A673 (cell line): ENCODE data around the gene MID1. TPM values are rescaled to one million over a fixed set of nuclear protein-coding genes. Genes with fewer than 3 reads are reported as not detected.

Source experiments
- BruUV-seq: library from RNA; stranded (reverse); fragments of 400-500 nt; replicated peaks from 2 replicates; lab custom pipeline; 2021; lab: Mats Ljungman, UMichigan
- CTCF ChIA-PET: fragments of 300-600 bp; sonication (Branson Sonifier 250); formaldehyde crosslinking; loops from one replicate; lab custom pipeline; 2022; ENCODE audit warnings: antibody characterized with exemption; lab: Charles Lee
- POLR2A ChIA-PET: fragments of 300-600 bp; sonication (Branson Sonifier 250); formaldehyde crosslinking; loops from one replicate; lab custom pipeline; 2022; ENCODE audit warnings: antibody characterized with exemption; ENCODE audit not compliant: low non-redundant PET; lab: Charles Lee
- DNase-seq: peaks from one replicate; pipeline ENCODE4 v3.0.0-alpha.2; 2015; ENCODE audit warnings: low spot score
- H3K27ac ChIP-seq: fragments of 200-600 bp; sonication (generic); 2 replicates; pipeline ENCODE4 v1.5.1; 2016; ENCODE audit warnings: mixed run types, low read depth, mild to moderate bottlenecking, mixed read lengths, antibody characterized with exemption, low read length; ENCODE audit not compliant: poor library complexity, severe bottlenecking
- H3K27me3 ChIP-seq: fragments of 200-600 bp; sonication (generic); replicated peaks from 2 replicates; pipeline ENCODE4 v1.6.1; 2017; ENCODE audit warnings: mixed run types, low read depth, mild to moderate bottlenecking, mixed read lengths, antibody characterized with exemption, low read length; ENCODE audit not compliant: insufficient read depth, poor library complexity
- H3K36me3 ChIP-seq: fragments of 200-600 bp; sonication (generic); 2 replicates; pipeline ENCODE4 v1.6.1; 2016; ENCODE audit warnings: mixed run types, mild to moderate bottlenecking, mixed read lengths, antibody characterized with exemption, low read length; ENCODE audit not compliant: insufficient read depth, poor library complexity, severe bottlenecking
- H3K4me1 ChIP-seq: fragments of 200-600 bp; sonication (generic); 2 replicates; pipeline ENCODE4 v1.6.1; 2017; ENCODE audit warnings: mixed run types, mild to moderate bottlenecking, mixed read lengths, antibody characterized with exemption, low read length; ENCODE audit not compliant: insufficient read depth, poor library complexity, severe bottlenecking
- H3K4me3 ChIP-seq: fragments of 200-600 bp; sonication (generic); 2 replicates; pipeline ENCODE4 v1.5.1; 2016; ENCODE audit warnings: low read depth, mixed run types, mild to moderate bottlenecking, mixed read lengths, low read length; ENCODE audit not compliant: poor library complexity, severe bottlenecking
- H3K9me3 ChIP-seq: fragments of 200-600 bp; sonication (generic); 2 replicates; pipeline ENCODE4 v1.6.1; 2016; ENCODE audit warnings: mixed run types, low read depth, mild to moderate bottlenecking, mixed read lengths, antibody characterized with exemption, low read length; ENCODE audit not compliant: poor library complexity, severe bottlenecking
- CTCF ChIP-seq: fragments of 300-800, 200-600 bp; sonication (generic); conservative IDR thresholded peaks from 2 replicates; pipeline ENCODE4 v1.5.1; 2017; ENCODE audit warnings: low read depth, mild to moderate bottlenecking, antibody characterized with exemption, low read length, moderate library complexity, mixed read lengths
- EZH2 ChIP-seq: fragments of 200-600 bp; sonication (generic); IDR thresholded peaks from 2 replicates; pipeline ENCODE4 v1.6.1; 2017; ENCODE audit warnings: borderline replicate concordance, low read depth, mild to moderate bottlenecking, mixed read lengths, antibody characterized with exemption, low read length; ENCODE audit not compliant: poor library complexity, severe bottlenecking
- intact Hi-C: fragments of 100-400 bp; cut with micrococcal nuclease; formaldehyde crosslinking; loops from one replicate; pipeline ENCODE4 v1.10.0; 2022; ENCODE audit not compliant: unreplicated experiment
- total RNA-seq: library from RNA; stranded (reverse); gene quantifications from 2 replicates; pipeline ENCODE4 v1.2.3, GENCODE V29; 2021

The MID1 gene
- total RNA-seq, 1 experiment from 2014 or later, result 7.0 TPM

GRCh38 chrX:10603612-10604011, 16.8 kb downstream of the MID1 start:
- Histone ChIP-seq H3K27me3 (no peaks in the 10 kb centered on the region), H3K4me1 (no peaks in the 10 kb centered on the region), H3K4me3 (no peak overlapping the region), H3K27ac (no peak overlapping the region), H3K9me3 (no peaks in the 10 kb centered on the region), H3K36me3 (no peaks in the 10 kb centered on the region)
- intact Hi-C loops, result no loop called here
- ChIA-PET POLR2A (no interaction called here), CTCF (no interaction called here)
- TF ChIP-seq EZH2 (no peak), CTCF (no peak)
- DNase-seq, result no peak
- no TSS peak for BruUV-seq

DNA sequence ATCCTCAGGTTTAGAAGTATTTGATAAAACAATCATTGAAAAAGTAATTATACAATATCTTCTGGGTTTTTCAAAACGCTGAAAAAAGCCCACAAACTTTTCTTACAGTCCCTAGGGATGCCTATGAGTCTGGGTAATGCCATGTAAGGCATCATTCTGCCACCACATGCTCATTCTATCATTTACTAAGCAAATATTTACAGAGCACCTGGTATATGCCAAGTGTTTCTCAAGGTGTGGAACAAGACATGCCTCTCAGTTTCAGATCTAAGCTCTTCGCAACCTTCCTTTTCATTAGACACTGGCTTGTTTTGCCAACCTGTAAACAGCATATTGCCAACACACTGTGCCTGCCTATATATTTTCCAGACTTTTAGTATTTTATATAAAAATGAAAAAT, 17.7 kb downstream of the MID1 start:
- TF ChIP-seq EZH2, result no peak
- TF ChIP-seq CTCF, result no peak
- Histone ChIP-seq H3K27me3 (no peaks in the 10 kb centered on the region), H3K9me3 (no peaks in the 10 kb centered on the region), H3K36me3 (no peaks in the 10 kb centered on the region), H3K27ac (no peak overlapping the region), H3K4me3 (no peak overlapping the region), H3K4me1 (no peaks in the 10 kb centered on the region)
- POLR2A ChIA-PET, result no interaction called here
- CTCF ChIA-PET, result no interaction called here
- no TSS peak for BruUV-seq
- DNase-seq, result no peak
- intact Hi-C loops, result no loop called here

DNA sequence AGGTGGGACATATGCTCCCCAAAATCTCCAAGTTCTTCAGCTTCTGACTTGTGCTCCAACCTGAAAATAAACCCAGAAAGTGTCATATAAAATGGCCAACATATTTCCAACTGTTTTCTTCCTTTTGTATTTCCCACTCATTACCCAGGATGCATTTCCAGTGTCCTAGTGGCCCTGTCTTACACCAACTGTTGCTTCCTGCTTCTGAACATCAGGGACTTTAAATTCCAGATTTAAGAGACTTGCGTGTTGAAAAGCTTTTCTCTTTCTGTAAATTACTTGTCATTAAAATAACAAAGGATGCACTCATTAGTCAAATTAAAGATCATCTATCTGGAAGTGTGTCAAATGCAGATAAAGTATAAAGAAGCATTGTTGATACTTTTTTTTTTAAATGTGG, 19.9 kb downstream of the MID1 start:
- no peak overlapping the region for H3K4me3 ChIP-seq
- intact Hi-C loops, result no loop called here
- no TSS peak for BruUV-seq
- no peak overlapping the region for H3K27ac ChIP-seq
- DNase-seq, result no peak
- POLR2A ChIA-PET, result no interaction called here
- H3K36me3 ChIP-seq, result no peaks in the 10 kb centered on the region
- no peak for TF ChIP-seq EZH2
- TF ChIP-seq CTCF, result no peak
- CTCF ChIA-PET, result interaction anchor here (0.9 kb wide), 1 partner anchor 411 kb away, joined by 3 read pairs; no protein-coding TSS in a partner anchor
- H3K27me3 ChIP-seq, result no peaks in the 10 kb centered on the region
- H3K9me3 ChIP-seq, result no peaks in the 10 kb centered on the region
- H3K4me1 ChIP-seq, result no peaks in the 10 kb centered on the region
